Measurements from ENCODE around the gene SARM1. TPM values are rescaled to one million over a fixed set of nuclear protein-coding genes. Genes with fewer than 3 reads are reported as not detected.
A peak's percentile ranks its signal among the peaks of the same experiment; 100 is the strongest.

The SARM1 gene
- total RNA-seq, 1 experiment from 2014 or later = 32.8 TPM

DNA sequence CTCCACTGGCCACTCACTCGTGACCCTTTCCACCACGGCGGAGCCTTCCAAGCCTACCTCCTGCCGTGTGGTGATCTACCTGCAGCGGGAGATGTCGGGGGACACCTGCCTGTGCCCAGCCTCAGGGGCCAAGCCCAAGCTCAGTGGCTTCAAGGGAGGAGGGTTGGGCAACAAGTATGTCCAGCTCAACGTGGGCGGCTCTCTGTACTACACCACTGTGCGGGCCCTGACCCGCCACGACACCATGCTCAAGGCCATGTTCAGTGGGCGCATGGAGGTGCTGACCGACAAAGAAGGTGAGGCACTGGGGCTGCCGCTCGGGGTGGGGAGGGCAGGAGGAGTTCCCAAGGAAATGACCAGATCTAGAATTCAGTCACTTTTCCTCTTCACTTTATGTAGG is 32.1 kb upstream of the SARM1 start:
- H3K9me3 ChIP-seq = no peaks in the 10 kb centered on the region
- no peaks in the 10 kb centered on the region for H3K27me3 Mint-ChIP-seq (ENCODE audit: insufficient read depth, unreplicated experiment)
- H3K27ac Mint-ChIP-seq (ENCODE audit: unreplicated experiment) = no peak overlapping the region
- H3K4me3 Mint-ChIP-seq (ENCODE audit: unreplicated experiment) = no peak overlapping the region
- no peak for DNase-seq
- H3K9me3 Mint-ChIP-seq (ENCODE audit: unreplicated experiment) = no peaks in the 10 kb centered on the region
- no peak overlapping the region for H3K4me3 ChIP-seq (ENCODE audit: low read depth, low read length)
- TF ChIP-seq, protein P1, sequence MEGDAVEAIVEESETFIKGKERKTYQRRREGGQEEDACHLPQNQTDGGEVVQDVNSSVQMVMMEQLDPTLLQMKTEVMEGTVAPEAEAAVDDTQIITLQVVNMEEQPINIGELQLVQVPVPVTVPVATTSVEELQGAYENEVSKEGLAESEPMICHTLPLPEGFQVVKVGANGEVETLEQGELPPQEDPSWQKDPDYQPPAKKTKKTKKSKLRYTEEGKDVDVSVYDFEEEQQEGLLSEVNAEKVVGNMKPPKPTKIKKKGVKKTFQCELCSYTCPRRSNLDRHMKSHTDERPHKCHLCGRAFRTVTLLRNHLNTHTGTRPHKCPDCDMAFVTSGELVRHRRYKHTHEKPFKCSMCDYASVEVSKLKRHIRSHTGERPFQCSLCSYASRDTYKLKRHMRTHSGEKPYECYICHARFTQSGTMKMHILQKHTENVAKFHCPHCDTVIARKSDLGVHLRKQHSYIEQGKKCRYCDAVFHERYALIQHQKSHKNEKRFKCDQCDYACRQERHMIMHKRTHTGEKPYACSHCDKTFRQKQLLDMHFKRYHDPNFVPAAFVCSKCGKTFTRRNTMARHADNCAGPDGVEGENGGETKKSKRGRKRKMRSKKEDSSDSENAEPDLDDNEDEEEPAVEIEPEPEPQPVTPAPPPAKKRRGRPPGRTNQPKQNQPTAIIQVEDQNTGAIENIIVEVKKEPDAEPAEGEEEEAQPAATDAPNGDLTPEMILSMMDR (IDR thresholded peaks at IDR 0.05; ENCODE audit: insufficient read depth in 1 of 2, low read depth in 1 of 2, low read length in 1 of 2, severe bottlenecking in 1 of 2, unreplicated experiment in 1 of 2) = no peak
- no TSS peak for BruUV-seq (replicated peaks)
- no peaks in the 10 kb centered on the region for H3K27me3 ChIP-seq (replicated peaks; ENCODE audit: control insufficient read depth, insufficient read depth, low read length)
- H3K4me1 ChIP-seq = peaks cover 16% of the 10 kb centered on the region
- intact Hi-C loops (cut with micrococcal nuclease; ENCODE audit: unreplicated experiment) = loop anchor here (5.0 to 10.0 kb wide), 2 partner anchors 235 to 297 kb away; partner anchors contain the start of genes ALDOC, NLK and PIGS
- CTCF ChIA-PET = no interaction called here
- H3K36me3 Mint-ChIP-seq (ENCODE audit: insufficient read depth, unreplicated experiment) = peaks cover 81% of the 10 kb centered on the region
- POLR2A ChIA-PET = interaction anchor here (0.5 to 0.6 kb wide), 4 partner anchors 23 to 66 kb away, joined by 3 to 5 read pairs (median 3); no protein-coding TSS in a partner anchor
- peaks cover 19% of the 10 kb centered on the region for H3K4me1 Mint-ChIP-seq (ENCODE audit: low read depth, unreplicated experiment)
- peaks cover 12% of the 10 kb centered on the region for H3K36me3 ChIP-seq (ENCODE audit: control insufficient read depth, insufficient read depth, low read length)

DNA sequence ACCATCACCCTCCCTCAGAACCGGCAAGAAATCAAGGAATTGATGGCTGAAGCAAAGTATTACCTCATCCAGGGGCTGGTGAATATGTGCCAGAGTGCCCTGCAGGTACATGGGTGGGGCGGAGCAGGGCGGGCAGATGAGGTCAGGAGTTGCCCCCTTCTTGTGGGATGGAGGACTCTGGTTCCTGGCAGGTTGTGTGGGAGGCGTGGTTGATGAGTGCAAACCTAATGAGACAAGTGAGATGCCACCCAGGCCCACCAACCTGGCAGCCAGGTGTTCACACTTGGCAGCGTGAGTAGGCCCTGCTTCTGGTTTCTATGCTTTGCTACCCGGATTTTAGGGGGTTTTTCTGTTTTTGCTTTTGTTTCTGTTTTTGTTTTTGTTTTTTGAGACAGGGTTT is 31.1 kb upstream of the SARM1 start:
- Histone ChIP-seq H3K36me3 (ENCODE audit: control insufficient read depth, insufficient read depth, low read length) (peaks cover 12% of the 10 kb centered on the region), H3K27me3 (replicated peaks; ENCODE audit: control insufficient read depth, insufficient read depth, low read length) (no peaks in the 10 kb centered on the region), H3K9me3 (no peaks in the 10 kb centered on the region), H3K4me1 (peaks cover 14% of the 10 kb centered on the region), H3K4me3 (ENCODE audit: low read depth, low read length) (no peak overlapping the region)
- DNase-seq = no peak
- no peak overlapping the region for H3K4me3 Mint-ChIP-seq (ENCODE audit: unreplicated experiment)
- POLR2A ChIA-PET = no interaction called here
- H3K27me3 Mint-ChIP-seq (ENCODE audit: insufficient read depth, unreplicated experiment) = no peaks in the 10 kb centered on the region
- intact Hi-C loops (cut with micrococcal nuclease; ENCODE audit: unreplicated experiment) = no loop called here
- no peak overlapping the region for H3K27ac Mint-ChIP-seq (ENCODE audit: unreplicated experiment)
- CTCF ChIA-PET = no interaction called here
- H3K4me1 Mint-ChIP-seq (ENCODE audit: low read depth, unreplicated experiment) = peaks cover 13% of the 10 kb centered on the region
- H3K9me3 Mint-ChIP-seq (ENCODE audit: unreplicated experiment) = no peaks in the 10 kb centered on the region
- H3K36me3 Mint-ChIP-seq (ENCODE audit: insufficient read depth, unreplicated experiment) = peaks cover 84% of the 10 kb centered on the region
- TF ChIP-seq, protein P1 (IDR thresholded peaks at IDR 0.05; ENCODE audit: insufficient read depth in 1 of 2, low read depth in 1 of 2, low read length in 1 of 2, severe bottlenecking in 1 of 2, unreplicated experiment in 1 of 2) = no peak
- no TSS peak for BruUV-seq (replicated peaks)

DNA sequence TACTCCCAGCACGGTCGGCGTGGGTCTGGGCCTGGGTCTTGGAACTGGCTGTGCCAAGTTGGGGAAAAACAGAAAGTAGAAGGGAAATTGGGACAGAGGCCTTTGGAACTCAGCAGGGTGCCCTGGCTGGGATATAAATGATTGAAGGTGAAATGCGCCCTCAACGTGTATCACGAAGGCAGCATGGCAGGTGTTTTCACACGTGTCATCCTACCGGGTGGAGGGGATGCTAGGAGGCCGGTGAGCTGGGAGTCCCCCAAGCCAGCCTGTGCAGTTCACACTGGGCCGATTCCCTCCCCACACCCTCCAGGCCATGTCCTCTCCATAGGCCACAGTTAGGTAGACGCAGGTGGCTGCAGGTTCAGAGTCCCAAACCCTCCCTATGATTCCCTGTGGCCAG is 30.0 kb upstream of the SARM1 start:
- BruUV-seq (replicated peaks) = no TSS peak
- no peaks in the 10 kb centered on the region for H3K9me3 Mint-ChIP-seq (ENCODE audit: unreplicated experiment)
- H3K4me3 Mint-ChIP-seq (ENCODE audit: unreplicated experiment) = no peak overlapping the region
- ChIA-PET CTCF (no interaction called here), POLR2A (no interaction called here)
- intact Hi-C loops (cut with micrococcal nuclease; ENCODE audit: unreplicated experiment) = no loop called here
- H3K27me3 Mint-ChIP-seq (ENCODE audit: insufficient read depth, unreplicated experiment) = no peaks in the 10 kb centered on the region
- Histone ChIP-seq H3K4me1 (peaks cover 25% of the 10 kb centered on the region), H3K4me3 (ENCODE audit: low read depth, low read length) (no peak overlapping the region), H3K36me3 (ENCODE audit: control insufficient read depth, insufficient read depth, low read length) (peaks cover 14% of the 10 kb centered on the region), H3K9me3 (no peaks in the 10 kb centered on the region), H3K27me3 (replicated peaks; ENCODE audit: control insufficient read depth, insufficient read depth, low read length) (no peaks in the 10 kb centered on the region)
- H3K27ac Mint-ChIP-seq (ENCODE audit: unreplicated experiment) = peak overlapping the region; percentile 21
- TF ChIP-seq, protein P1 (IDR thresholded peaks at IDR 0.05; ENCODE audit: insufficient read depth in 1 of 2, low read depth in 1 of 2, low read length in 1 of 2, severe bottlenecking in 1 of 2, unreplicated experiment in 1 of 2) = no peak
- no peak for DNase-seq
- peaks cover 20% of the 10 kb centered on the region for H3K4me1 Mint-ChIP-seq (ENCODE audit: low read depth, unreplicated experiment)
- H3K36me3 Mint-ChIP-seq (ENCODE audit: insufficient read depth, unreplicated experiment) = peaks cover 84% of the 10 kb centered on the region
